ENCODE data around the gene EBP.
"Not testable (repeated sequence)": the region's sequence is repeated elsewhere in the genome, so short reads cannot be mapped to it uniquely, and the experiment has no call there.

The EBP gene

GRCh38 chrX:48496660-48497059 is 24.9 kb upstream of the EBP start:
- DNase-seq, result no peak

DNA sequence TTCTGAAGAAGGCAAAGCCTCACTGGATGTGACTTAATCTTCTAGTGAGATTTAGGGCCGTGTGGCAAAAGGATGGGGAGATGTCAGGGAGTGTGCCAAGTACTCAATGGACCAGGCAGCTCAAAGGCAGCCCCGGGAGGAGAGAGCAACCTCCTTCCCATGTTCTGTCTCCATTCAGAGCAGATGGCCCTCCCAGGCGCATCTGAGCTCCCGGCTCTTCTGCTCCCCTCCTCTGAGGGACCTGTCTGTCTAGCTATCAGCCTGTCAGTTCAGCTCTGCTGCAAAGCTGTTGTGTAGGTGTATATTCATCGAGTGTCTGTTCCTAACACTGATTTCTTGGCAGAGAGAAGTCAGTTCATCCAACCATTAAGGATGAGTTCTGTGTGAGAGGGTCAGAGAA is 23.7 kb upstream of the EBP start:
- no peak for DNase-seq

DNA sequence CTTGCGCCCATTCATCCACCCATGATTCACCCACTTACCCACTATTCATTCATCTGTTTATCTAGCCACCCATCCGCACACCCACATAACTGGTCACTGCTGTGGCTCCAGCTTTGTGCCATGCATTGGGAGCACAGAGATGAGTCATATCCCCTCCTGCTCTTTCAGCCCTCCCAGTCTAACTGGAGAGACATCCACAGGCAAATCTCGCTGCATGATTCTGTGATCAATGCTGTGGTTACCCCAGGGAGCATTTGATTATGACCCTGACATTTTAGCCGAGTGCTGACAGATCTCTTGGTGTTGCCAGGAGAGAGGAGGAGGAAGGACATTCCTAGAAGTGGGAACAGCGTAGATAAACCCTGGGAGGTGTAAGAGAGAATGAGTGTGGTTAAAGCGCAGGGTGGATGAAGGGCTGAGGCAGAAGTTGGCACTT is 23.2 kb upstream of the EBP start:
- no peak for DNase-seq

DNA sequence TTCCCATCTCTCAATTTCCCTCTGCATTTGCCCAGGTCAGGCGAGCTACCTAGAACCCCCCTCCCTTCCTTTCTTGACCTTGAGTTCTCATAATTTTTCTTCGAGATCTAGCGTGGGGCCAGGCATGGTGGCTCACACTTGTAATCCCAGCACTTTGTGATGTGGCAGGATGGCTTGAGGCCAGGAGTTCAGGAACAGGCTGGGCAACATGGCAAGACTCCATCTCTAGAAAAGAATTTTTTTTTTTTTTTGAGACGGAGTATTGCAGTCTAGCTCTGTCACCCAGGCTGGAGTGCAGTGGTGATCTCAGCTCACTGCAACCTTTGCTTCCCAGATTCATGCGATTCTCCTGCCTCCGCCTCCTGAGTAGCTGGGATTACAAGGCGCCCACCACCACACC is 17.3 kb upstream of the EBP start:
- DNase-seq, result no peak

DNA sequence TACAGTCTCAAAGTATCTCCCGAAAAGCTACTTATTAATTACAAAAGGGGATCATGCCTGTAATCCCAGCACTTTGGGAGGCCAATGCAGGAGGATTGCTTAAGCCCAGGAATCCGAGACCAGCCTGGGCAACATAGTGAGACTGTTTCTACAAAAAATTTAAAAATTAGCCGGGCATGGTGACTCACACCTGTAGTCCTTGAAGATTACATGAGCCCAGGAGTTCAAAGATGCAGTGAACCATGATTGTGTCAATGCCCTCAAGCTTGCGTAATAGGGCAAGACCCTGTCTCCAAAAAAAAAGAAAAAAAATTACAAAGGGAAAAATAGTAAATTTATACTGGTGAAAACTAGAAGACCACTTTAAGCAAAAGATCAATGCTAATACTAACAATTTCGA is 16.1 kb upstream of the EBP start:
- DNase-seq, result no peak

DNA sequence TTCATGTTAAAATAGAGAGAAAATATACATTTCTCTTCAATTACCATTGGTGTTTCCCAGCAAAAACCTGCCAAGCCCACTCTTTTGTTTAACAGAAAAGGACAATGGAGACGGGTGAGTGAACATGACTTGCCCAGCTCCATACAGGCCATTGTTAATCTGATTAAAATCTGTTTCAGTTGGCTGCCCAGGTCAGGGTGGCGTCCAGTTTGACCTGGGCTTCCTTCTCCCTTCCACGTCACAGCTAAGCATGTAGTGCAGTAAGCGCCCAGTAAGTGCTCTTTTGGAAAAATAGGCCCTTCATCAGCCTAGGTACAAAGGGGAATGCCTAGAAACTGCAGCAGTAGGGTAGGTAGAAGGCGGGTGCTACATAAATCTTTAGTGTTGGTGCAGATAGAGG is 14.4 kb upstream of the EBP start:
- no peak for DNase-seq

- peak; percentile 8 to 73 (median 40) for DNase-seq
These were observed 13.0 kb upstream of the EBP start, which contains the start of gene PORCN for GRCh38 chrX:48508400-48509244. Gene PORCN (plus strand): TSS chrX:48508992. CDS start chrX:48509821, 829 bp downstream.

GRCh38 chrX:48509245-48509590 is 12.4 kb upstream of the EBP start:
- no peak for DNase-seq

DNA sequence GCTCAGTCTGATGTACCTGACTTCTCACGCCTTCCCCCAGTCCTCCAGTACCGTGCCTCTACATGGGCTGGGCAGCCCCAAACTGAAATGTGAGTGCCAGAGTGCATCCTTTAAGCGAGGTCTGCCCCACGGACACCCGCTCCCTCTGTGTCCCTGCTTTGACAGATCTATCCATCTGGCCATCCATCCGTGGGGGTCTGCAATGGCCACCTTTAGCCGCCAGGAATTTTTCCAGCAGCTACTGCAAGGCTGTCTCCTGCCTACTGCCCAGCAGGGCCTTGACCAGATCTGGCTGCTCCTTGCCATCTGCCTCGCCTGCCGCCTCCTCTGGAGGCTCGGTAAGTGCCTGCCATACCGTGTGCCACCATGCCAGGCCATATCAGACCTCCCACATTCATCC is 12.0 kb upstream of the EBP start:
- no peak for DNase-seq

- DNase-seq, result no peak
These were observed 10.0 kb upstream of the EBP start for GRCh38 chrX:48511560-48511959.

DNA sequence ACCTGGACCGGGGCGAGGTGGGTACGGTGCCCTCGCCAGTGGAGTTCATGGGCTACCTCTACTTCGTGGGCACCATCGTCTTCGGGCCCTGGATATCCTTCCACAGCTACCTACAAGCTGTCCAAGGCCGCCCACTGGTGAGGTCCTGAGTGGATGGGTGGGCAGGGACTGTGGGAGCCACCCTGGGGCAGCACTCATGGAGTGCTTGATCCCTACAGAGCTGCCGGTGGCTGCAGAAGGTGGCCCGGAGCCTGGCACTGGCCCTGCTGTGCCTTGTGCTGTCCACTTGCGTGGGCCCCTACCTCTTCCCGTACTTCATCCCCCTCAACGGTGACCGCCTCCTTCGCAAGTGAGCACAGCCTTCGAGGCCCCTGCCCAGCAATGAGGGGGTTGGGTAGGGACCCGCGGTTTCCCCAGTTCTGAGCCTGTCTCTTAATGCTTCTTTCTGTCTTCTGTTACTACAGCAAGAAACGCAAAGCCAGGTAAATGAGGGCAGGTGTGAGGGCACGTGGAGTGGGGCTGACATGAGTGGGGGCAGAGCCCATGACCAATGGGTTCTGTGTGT is 9.2 kb upstream of the EBP start:
- no peak for DNase-seq

GRCh38 chrX:48513670-48514069 is 7.9 kb upstream of the EBP start:
- DNase-seq, result no peak

- DNase-seq, result no peak
These were observed 7.3 kb upstream of the EBP start for GRCh38 chrX:48514126-48514806.

GRCh38 chrX:48514868-48515460 is 6.6 kb upstream of the EBP start:
- no peak for DNase-seq

GRCh38 chrX:48515842-48516241 is 5.8 kb upstream of the EBP start:
- no peak for DNase-seq

GRCh38 chrX:48516285-48516684 is 5.3 kb upstream of the EBP start:
- DNase-seq, result no peak

- DNase-seq, result no peak
These were observed 4.6 kb upstream of the EBP start for GRCh38 chrX:48516987-48517386.

DNA sequence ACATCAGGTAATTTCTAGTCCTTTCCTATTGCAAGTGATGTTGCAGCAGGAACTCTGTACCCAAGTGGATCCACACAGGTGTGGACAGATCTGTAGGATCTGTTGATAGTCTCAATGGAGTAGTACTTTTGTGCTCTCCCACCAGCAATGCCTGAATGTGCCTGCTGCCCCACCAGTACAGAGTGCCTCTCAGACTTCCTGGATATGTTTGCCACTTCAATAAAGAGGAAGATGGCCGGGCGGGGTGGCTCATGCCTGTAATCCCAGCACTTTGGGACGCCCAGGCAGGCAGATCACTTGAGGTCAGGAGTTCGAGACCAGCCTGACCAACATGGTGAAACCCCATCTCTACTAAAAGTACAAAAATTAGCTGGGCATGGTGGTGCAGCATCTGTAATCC is 2.1 kb upstream of the EBP start:
- not testable (repeated sequence) for DNase-seq

DNA sequence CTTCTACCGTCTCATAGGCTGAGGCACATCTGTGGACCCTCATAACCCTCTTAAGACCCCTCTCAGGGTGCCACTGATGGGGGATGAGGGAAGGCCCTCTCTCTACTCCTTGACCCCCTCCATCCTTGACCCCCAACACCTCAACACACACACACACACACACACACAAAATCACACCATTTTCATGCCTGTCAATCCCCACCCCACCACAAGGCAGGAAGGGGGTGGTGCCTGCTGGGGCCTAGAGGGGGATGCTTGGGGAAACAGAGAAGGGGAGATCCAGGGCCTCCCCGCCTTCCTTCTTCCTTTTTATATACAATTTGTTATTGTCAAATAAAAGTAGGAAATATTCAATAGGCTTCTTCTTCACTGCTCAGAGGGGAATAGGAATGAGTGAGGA is 1.2 kb upstream of the EBP start:
- no peak for DNase-seq

GRCh38 chrX:48520976-48521352 is 644 bp upstream of the EBP start:
- DNase-seq, result no peak

GRCh38 chrX:48522291-48522690 is 683 bp downstream of the EBP start:
- no peak for DNase-seq

DNA sequence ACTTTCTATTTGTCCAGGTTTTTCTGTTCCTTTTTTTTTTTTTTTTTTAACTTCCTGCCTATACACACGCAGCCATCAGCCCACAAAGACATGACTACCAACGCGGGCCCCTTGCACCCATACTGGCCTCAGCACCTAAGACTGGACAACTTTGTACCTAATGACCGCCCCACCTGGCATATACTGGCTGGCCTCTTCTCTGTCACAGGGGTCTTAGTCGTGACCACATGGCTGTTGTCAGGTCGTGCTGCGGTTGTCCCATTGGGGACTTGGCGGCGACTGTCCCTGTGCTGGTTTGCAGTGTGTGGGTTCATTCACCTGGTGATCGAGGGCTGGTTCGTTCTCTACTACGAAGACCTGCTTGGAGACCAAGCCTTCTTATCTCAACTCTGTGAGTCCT is 2.1 kb downstream of the EBP start:
- DNase-seq, result no peak

DNA sequence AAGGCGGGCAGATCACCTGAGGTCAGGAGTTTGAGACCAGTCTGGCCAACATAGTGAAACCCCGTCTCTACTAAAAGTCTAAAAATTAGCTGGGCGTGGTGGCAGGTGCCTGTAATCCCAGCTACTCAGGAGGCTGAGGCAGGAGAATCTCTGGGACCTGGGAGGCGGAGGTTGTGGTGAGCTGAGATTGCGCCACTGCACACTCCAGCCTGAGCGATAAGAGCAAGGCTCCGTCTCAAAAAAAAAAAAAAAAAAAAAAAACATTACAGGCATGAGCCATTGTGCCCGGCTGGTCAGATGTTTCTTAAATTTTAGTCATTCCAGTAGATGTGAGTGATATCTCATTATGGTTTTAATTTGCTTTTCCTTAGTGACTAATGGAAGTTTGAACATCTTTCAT is 4.2 kb downstream of the EBP start:
- not testable (repeated sequence) for DNase-seq

- DNase-seq, result no peak
These were observed 9.1 kb downstream of the EBP start for GRCh38 chrX:48530736-48531135.

All from activated naive CD4-positive, alpha-beta T cell (primary cell).